D341Med (cell line): ENCODE data around the gene TMEM263.

Source experiments
- DNase-seq: peaks from one replicate; pipeline ENCODE4 v3.0.0; 2012; ENCODE audit warnings: low spot score

The TMEM263 gene

DNA sequence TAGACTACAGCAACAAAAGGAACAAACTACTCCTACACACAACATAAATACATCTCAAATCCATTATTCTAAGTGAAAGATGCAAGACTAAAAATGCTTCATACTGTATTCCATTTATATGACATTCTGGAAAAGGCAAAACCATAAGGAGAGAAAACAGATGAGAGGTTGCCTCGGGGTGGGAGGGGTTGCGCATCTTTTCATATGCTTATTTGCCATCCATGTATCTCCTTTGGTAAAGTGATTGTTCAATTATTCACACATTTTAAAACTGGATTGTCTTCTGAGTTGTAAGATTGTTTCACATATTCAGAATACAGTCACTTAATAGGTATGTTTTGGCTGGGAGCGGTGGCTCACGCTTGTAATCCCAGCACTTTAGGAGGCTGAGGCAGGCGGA, 5.1 kb upstream of the TMEM263 start:
- DNase-seq, result no peak

DNA sequence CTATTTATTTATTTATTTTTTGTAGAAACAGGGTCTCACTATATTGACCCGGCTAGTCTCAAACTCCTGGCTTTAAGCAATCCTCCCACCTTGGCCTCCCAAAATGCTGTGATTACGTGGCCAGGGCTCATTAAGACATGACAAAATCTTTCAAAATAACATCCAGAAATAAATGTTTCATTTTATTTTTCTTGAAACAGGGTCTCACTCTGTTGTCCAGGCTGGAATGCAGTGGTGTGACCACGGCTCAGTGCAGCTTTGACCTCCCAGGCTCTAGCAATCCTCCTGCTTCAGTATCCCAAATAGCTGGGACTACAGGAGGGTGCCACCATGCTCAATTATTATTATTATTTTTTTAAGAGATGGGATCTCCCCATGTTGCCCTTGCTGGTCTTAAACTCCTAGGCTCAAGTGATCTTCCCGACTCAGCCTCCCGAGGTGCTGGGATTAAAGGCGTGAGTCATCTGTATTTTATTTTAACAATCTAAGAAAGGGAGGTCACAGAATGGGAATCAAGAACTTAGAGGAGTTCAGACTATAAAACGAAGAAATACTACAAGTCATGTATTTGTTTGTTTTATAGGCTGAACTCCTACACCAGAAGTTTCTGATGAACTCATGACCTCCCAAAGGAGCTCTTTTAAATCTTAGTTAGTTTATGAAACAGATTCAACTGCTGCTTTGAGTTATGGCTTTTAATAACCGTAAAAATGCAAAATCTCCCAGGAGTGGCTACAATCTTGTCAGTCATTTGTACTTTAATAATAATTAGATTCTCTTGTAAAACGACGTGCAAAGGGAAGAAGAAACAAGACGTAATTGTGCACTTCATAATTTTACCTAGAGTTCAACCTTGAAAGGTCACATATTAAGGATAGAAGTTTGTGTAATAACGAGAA, 2.1 kb upstream of the TMEM263 start:
- no peak for DNase-seq

- DNase-seq, result peak; percentile 42
Measured at GRCh38 chr12:106954462-106955376, 988 bp upstream of the TMEM263 start.

- DNase-seq, result no peak
Measured at GRCh38 chr12:106956048-106956578, 406 bp downstream of the TMEM263 start.

GRCh38 chr12:106957583-106957982, 1.9 kb downstream of the TMEM263 start:
- no peak for DNase-seq

GRCh38 chr12:106960443-106960842, 4.7 kb downstream of the TMEM263 start:
- DNase-seq, result no peak

- DNase-seq, result no peak
Measured at GRCh38 chr12:106962286-106962685, 6.6 kb downstream of the TMEM263 start.

DNA sequence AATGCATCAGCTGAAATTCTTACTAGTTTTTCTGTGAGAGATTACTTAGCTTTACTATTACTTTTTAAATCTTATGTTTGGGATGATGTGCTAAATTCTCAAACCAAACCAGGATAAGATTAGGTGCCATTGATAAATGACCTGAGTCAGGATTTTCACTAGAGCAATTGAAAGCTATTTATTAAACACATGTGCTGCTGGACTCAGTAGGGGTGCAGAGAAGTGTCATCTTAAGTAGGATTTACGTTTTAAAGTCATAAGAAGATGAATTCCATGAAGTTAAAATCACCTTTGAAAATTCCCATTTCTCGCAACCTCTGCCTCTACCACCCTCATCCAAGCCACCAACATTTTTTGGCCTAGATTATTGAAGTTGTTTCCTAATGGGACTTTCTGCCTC, 8.8 kb downstream of the TMEM263 start:
- DNase-seq, result no peak

GRCh38 chr12:106971065-106971464, 15.4 kb downstream of the TMEM263 start:
- DNase-seq, result no peak

DNA sequence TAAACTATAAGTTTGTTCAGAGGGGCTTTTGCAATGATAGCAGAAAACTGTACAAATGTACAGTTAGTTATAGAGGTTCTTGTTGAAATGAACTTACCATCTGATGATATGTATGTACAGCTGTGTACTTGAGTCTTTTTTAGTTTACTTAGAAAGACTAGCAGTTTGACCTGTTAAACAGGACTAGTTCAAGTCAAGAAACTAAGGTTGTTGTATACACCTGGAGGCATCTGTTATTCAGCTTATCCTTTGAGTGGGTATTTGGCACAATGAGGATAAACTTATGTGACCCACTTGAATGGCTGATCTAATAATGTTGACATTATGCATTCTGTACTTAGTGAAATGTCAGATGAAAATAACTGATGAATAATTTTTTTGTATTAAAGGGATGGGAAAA, 17.8 kb downstream of the TMEM263 start:
- no peak for DNase-seq

- no peak for DNase-seq
Measured at GRCh38 chr12:106974511-106974910, 18.8 kb downstream of the TMEM263 start.

DNA sequence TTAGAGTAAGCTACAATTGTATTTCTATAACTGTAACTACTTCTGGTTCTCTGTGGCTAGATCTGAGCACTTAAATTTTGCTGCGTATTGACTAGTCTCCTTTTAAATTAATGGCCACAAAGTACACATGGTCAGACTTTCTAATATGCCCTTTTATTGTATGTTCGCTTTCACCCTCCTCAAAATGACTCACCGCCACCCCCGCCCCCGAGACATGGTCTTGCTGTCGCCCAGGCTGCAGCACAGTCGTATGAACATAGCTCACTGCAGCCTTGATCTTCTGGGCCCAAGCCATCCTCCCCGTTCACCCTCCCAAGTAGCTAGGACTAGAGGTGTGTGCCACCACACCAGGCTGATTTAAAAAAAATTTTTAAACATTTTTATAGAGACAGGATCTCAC, 19.4 kb downstream of the TMEM263 start:
- DNase-seq, result no peak

- no peak for DNase-seq
Measured at GRCh38 chr12:106975993-106976658, 20.4 kb downstream of the TMEM263 start.

DNA sequence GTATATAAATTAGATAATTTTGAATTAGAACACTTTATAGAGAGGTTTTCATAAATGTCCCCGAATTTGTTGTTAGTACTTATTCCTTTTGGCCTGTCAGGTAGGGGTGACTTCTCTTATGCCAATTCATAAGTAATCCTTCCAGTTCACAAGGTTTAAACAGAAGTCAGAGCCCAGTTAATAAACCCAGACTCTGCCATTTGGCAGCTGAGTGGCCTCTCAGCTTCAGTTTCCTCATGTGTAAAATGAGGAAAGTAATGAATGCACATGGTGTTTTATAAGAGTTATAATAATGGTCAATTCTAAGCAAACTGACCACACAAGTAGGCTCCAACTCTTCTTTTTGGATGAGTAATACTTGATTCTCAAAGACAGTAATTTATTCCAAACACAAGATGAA, 21.0 kb downstream of the TMEM263 start:
- no peak for DNase-seq

DNA sequence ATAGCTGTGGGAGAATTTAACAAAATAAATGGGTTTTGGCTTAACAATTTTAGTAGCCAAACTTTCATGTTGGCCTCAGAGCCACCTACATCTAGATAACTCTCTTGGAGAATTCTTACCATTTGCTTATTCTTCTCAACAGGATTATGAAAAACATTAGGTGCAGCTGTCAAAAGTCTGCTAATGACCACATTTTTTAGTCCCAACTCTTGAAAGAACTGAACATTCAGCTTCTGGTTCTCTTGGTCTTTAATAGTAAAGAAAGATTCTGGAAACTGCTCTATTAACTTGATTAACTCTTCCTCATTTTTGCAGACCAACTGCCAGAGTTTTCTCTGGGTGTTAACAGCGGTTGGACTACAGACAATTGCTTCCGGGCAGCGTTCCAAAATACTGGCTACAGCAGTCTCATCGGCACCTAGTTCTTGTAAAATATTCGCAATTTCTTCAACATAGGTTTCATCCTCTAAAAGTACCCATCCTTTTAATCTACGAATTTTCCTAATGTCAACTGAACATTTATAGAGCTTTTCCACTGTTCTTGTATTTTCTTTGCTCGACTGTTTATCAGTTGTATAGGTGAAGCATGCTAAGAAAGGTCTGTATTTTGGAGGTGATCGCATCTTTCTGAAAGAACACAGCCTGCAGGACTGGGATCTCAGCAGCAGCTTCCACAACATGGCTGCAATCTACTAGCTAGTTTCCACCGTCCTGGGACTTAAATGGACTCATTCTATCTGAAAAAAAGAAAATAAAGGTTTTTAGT, 22.5 kb downstream of the TMEM263 start:
- DNase-seq, result no peak

GRCh38 chr12:106980944-106981343, 25.2 kb downstream of the TMEM263 start:
- DNase-seq, result no peak

DNA sequence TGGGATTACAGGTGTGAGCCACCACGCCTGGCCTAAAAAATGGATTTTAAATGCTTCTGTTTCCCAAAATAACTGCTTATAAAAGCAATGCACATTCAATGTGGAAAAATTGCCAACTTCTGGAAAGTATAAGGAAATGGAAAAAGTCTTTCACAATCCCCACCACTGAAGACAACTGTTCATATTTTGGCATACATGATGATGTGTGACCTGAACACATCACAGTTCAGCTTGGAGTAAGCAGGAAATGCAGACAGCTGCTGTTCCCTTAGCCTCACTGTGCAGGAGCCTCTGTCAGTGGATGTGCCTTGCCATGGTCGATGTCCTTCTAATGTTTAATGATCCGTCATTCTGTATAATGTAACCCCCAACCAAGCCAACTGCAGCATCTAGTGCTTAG, 26.1 kb downstream of the TMEM263 start:
- DNase-seq, result no peak

GRCh38 chr12:106982229-106982628, 26.5 kb downstream of the TMEM263 start:
- no peak for DNase-seq

- no peak for DNase-seq
Measured at GRCh38 chr12:106984588-106985137, 29.0 kb downstream of the TMEM263 start.

DNA sequence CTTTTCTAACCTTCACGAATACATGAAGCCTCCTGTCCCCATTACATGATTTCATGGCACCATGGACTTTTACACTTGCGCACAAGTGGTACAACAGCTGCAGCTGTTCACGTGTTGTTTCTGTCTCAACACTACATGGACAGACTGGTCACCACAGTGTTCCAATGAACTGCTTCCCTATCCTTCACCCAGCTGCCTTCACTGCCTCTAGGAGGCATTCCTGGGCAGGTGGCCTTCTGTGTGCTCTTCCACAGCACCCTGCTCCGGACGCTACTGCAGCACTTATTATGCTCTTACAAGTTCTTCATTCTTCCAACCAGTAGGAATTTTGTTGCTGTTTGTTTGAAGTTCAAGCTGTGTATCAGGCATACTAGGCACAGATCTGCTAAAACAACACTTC, 29.8 kb downstream of the TMEM263 start:
- no peak for DNase-seq

- no peak for DNase-seq
Measured at GRCh38 chr12:106986135-106986534, 30.4 kb downstream of the TMEM263 start.
